PC-9 (cell line): ENCODE data around the gene NASP.

ENCODE experiments used
- EZH2 ChIP-seq: fragments of 200-600 bp; sonication (generic); IDR thresholded peaks from 2 replicates; pipeline ENCODE4 v1.8.0; 2017; ENCODE audit warnings: antibody characterized with exemption, low read depth
- TF ChIP-seq, protein P1 (sequence below): fragments of 200-600 bp; sonication (generic); conservative IDR thresholded peaks from 2 replicates; pipeline ENCODE4 v1.6.1; 2017; ENCODE audit warnings: mixed run types, antibody characterized with exemption, mild to moderate bottlenecking, moderate library complexity

DNA sequence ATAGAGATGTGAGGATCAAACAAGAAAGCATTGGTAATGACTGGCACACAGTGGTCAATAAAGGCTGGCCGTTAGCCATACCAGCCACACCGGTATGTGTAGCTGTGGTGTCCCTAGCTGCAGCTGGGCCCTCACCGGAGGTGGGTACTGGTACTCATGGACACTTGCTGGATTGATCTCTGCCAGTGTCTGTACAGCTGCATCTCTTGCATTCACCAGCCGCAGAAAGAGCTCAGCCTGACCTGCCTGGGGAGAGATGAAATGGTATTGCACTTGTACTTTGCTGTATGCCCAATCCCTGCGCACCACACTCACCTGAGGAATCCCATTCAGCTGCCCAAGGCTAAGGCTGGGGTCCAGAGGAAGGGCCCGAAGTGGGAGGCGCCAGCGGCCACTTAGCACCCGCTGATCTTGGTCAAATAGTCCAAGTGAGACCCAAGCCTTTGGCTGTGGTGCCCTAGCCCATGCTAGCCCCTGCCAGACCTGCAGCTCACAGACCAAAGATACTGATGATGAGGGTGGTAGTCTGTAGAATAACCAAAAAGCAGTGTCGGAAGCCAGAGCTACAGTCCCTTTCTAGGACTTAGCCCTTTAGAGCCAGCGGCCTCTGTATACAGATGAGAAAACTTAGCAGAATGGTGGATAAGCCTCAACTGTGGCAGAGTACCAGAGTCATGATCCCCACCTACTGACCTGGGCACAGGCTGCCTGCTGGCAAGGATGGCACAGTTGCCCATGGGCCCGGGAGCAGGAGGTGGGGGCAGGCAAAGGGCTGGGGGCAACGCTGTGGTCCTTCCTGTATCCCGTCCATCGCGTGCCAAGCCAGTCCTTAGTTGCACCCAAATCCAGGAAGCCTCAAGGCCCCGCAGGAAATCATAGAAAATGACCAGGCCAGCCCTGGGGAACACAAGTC lies 37.0 kb downstream of the NASP start:
- TF ChIP-seq, protein P1, sequence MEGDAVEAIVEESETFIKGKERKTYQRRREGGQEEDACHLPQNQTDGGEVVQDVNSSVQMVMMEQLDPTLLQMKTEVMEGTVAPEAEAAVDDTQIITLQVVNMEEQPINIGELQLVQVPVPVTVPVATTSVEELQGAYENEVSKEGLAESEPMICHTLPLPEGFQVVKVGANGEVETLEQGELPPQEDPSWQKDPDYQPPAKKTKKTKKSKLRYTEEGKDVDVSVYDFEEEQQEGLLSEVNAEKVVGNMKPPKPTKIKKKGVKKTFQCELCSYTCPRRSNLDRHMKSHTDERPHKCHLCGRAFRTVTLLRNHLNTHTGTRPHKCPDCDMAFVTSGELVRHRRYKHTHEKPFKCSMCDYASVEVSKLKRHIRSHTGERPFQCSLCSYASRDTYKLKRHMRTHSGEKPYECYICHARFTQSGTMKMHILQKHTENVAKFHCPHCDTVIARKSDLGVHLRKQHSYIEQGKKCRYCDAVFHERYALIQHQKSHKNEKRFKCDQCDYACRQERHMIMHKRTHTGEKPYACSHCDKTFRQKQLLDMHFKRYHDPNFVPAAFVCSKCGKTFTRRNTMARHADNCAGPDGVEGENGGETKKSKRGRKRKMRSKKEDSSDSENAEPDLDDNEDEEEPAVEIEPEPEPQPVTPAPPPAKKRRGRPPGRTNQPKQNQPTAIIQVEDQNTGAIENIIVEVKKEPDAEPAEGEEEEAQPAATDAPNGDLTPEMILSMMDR = no peak
- no peak for TF ChIP-seq EZH2
